NCI-H2227 (cell line): ENCODE data around the gene RBBP5.

Experiments used
- DNase-seq: peaks from one replicate; lab custom pipeline; 2025; ENCODE audit not compliant: unreplicated experiment; lab: John Stamatoyannopoulos, UW

Gene RBBP5

GRCh38 chr1:205129447-205130029, 7.8 kb upstream of the RBBP5 start:
- no peak for DNase-seq

- DNase-seq = no peak
Observed at GRCh38 chr1:205128050-205128449, 6.3 kb upstream of the RBBP5 start.

- no peak for DNase-seq
Observed at GRCh38 chr1:205127646-205128045, 5.9 kb upstream of the RBBP5 start.

GRCh38 chr1:205124726-205125125, 2.9 kb upstream of the RBBP5 start:
- no peak for DNase-seq

GRCh38 chr1:205122489-205122882, 708 bp upstream of the RBBP5 start:
- no peak for DNase-seq

- DNase-seq = no peak
Observed at GRCh38 chr1:205118752-205119151, 3.0 kb downstream of the RBBP5 start.

GRCh38 chr1:205111354-205111753, 10.4 kb downstream of the RBBP5 start:
- no peak for DNase-seq

GRCh38 chr1:205109711-205110110, 12.1 kb downstream of the RBBP5 start:
- DNase-seq = no peak

GRCh38 chr1:205109269-205109668, 12.5 kb downstream of the RBBP5 start:
- DNase-seq = no peak

GRCh38 chr1:205108464-205108863, 13.3 kb downstream of the RBBP5 start:
- no peak for DNase-seq

- no peak for DNase-seq
Observed at GRCh38 chr1:205107327-205107726, 14.5 kb downstream of the RBBP5 start.

- no peak for DNase-seq
Observed at GRCh38 chr1:205102404-205102803, 19.4 kb downstream of the RBBP5 start.

GRCh38 chr1:205098242-205098641, 23.5 kb downstream of the RBBP5 start:
- no peak for DNase-seq

- DNase-seq = no peak
Observed at GRCh38 chr1:205095422-205095821, 26.4 kb downstream of the RBBP5 start.

GRCh38 chr1:205091043-205091740, 30.6 kb downstream of the RBBP5 start:
- DNase-seq = no peak

GRCh38 chr1:205088341-205088740, 33.4 kb downstream of the RBBP5 start:
- no peak for DNase-seq

- no peak for DNase-seq
Observed at GRCh38 chr1:205084360-205084759, 37.4 kb downstream of the RBBP5 start, which contains the start of gene TMEM81. TMEM81 (minus strand) TSS chr1:205084460; CDS start chr1:205084320, 140 bp downstream.

- DNase-seq = peak; percentile 36
Observed at GRCh38 chr1:205082431-205082830, 39.3 kb downstream of the RBBP5 start.

- no peak for DNase-seq
Observed at GRCh38 chr1:205077934-205078311, 43.9 kb downstream of the RBBP5 start.

- DNase-seq = no peak
Observed at GRCh38 chr1:205077158-205077933, 44.4 kb downstream of the RBBP5 start.

GRCh38 chr1:205076245-205076761, 45.5 kb downstream of the RBBP5 start:
- DNase-seq = no peak

GRCh38 chr1:205075642-205076155, 46.1 kb downstream of the RBBP5 start:
- DNase-seq = no peak
